Caco-2 (cell line): ENCODE data around the gene NXF1. TPM values are rescaled to one million over a fixed set of nuclear protein-coding genes. Genes with fewer than 3 reads are reported as not detected.

ENCODE experiments used
- BruUV-seq: library from RNA; stranded (reverse); fragments of 400-500 nt; replicated peaks from 2 replicates; lab custom pipeline; 2021; lab: Mats Ljungman, UMichigan
- CTCF ChIA-PET: fragments of 300-600 bp; sonication (Branson Sonifier 250); formaldehyde crosslinking; loops from one replicate; lab custom pipeline; 2022; ENCODE audit warnings: antibody characterized with exemption; lab: Charles Lee
- POLR2A ChIA-PET: fragments of 300-600 bp; sonication (Branson Sonifier 250); formaldehyde crosslinking; loops from one replicate; lab custom pipeline; 2022; ENCODE audit warnings: antibody characterized with exemption; lab: Charles Lee
- DNase-seq, 2 experiments: peaks; one replicate each; pipeline versions ENCODE4 v3.0.0 to v3.0.0-alpha.2; 2020 to 2022
- H3K27me3 ChIP-seq: replicated peaks from 2 replicates; pipeline ENCODE4 v1.6.0; 2011; ENCODE audit warnings: low read length; ENCODE audit not compliant: control insufficient read depth, insufficient read depth
- H3K36me3 ChIP-seq: 2 replicates; pipeline ENCODE4 v1.5.1; 2011; ENCODE audit warnings: low read length; ENCODE audit not compliant: control insufficient read depth, insufficient read depth
- H3K4me1 ChIP-seq: fragments of 250-450 bp; sonication (Bioruptor Pico); 2 replicates; pipeline ENCODE4 v1.5.1; 2020; ENCODE audit warnings: mild to moderate bottlenecking
- H3K4me3 ChIP-seq: 2 replicates; pipeline ENCODE4 v1.5.1; 2011; ENCODE audit warnings: low read depth, mild to moderate bottlenecking, control low read depth, low read length
- H3K9me3 ChIP-seq: fragments of 250-450 bp; sonication (Bioruptor Pico); 2 replicates; pipeline ENCODE4 v1.5.1; 2020; ENCODE audit warnings: mild to moderate bottlenecking, moderate library complexity
- H3K27ac Mint-ChIP-seq: one replicate; pipeline ENCODE4 v1.8.0; 2022; ENCODE audit warnings: mixed read lengths; ENCODE audit not compliant: unreplicated experiment
- H3K27me3 Mint-ChIP-seq: one replicate; pipeline ENCODE4 v1.8.0; 2022; ENCODE audit warnings: mixed read lengths; ENCODE audit not compliant: insufficient read depth, unreplicated experiment
- H3K36me3 Mint-ChIP-seq: one replicate; pipeline ENCODE4 v1.8.0; 2022; ENCODE audit warnings: mild to moderate bottlenecking, mixed read lengths; ENCODE audit not compliant: insufficient read depth, unreplicated experiment
- H3K4me1 Mint-ChIP-seq: one replicate; pipeline ENCODE4 v1.8.0; 2022; ENCODE audit warnings: low read depth, mixed read lengths; ENCODE audit not compliant: unreplicated experiment
- H3K4me3 Mint-ChIP-seq: one replicate; pipeline ENCODE4 v1.8.0; 2022; ENCODE audit warnings: mild to moderate bottlenecking, moderate library complexity, mixed read lengths; ENCODE audit not compliant: unreplicated experiment
- H3K9me3 Mint-ChIP-seq: one replicate; pipeline ENCODE4 v1.8.0; 2022; ENCODE audit warnings: mixed read lengths; ENCODE audit not compliant: unreplicated experiment
- intact Hi-C: fragments of 100-400 bp; cut with micrococcal nuclease; formaldehyde crosslinking; loops from one replicate; pipeline ENCODE4 v1.10.0; 2022; ENCODE audit not compliant: unreplicated experiment
- total RNA-seq: library from RNA; stranded (reverse); gene quantifications from 2 replicates; pipeline ENCODE4 v1.2.3, GENCODE V29; 2022
- TF ChIP-seq, protein P1 (sequence below), 2 experiments: fragments of 200-600 bp in 1 of 2; IDR thresholded peaks; 1 replicate in 1 of 2; 2 replicates in 1 of 2; pipeline versions ENCODE4 v1.5.1 to v1.8.0; 2011 to 2022; ENCODE audit warnings: antibody characterized with exemption in 1 of 2, control low read depth in 1 of 2, inconsistent platforms in 1 of 2, low read depth in 1 of 2, low read length in 1 of 2, mild to moderate bottlenecking in 1 of 2, moderate library complexity in 1 of 2; ENCODE audit not compliant: insufficient read depth in 1 of 2, severe bottlenecking in 1 of 2, unreplicated experiment in 1 of 2

Gene NXF1
- total RNA-seq, 1 experiment from 2014 or later: 77.5 TPM

DNA sequence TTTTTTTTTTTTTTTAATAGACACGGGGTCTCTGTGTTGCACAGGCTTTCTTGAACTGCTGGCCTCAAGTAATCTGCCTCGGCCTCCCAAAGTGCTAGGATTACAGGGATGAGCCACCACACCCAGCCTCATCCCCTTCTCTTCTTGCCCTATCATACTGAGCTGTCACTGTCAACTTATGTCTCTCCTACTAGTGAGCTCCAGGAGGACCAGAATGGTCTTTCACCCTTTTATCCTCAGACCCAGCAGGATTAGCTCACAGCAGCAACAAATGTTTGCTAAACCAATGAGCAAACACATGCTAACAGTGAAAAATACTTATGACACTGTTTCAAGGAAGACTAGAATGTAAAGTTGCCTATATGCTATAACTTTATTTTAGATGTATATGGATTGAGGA is 6.4 kb upstream of the NXF1 start:
- Mint-ChIP-seq H3K36me3 (peaks cover 21% of the 10 kb centered on the region), H3K9me3 (no peaks in the 10 kb centered on the region), H3K27me3 (no peaks in the 10 kb centered on the region), H3K4me1 (no peaks in the 10 kb centered on the region), H3K27ac (no peak overlapping the region), H3K4me3 (no peak overlapping the region)
- Histone ChIP-seq H3K27me3 (no peaks in the 10 kb centered on the region), H3K4me3 (no peak overlapping the region), H3K36me3 (no peaks in the 10 kb centered on the region), H3K9me3 (no peaks in the 10 kb centered on the region), H3K4me1 (no peaks in the 10 kb centered on the region; the same call in 1 of the 2 replicates)
- POLR2A ChIA-PET: interaction anchor here (0.6 to 1.6 kb wide), 4 partner anchors 16 to 44 kb away, joined by 3 to 20 read pairs (median 8); partner anchors contain the start of genes STX5 and TMEM179B
- BruUV-seq: no TSS peak
- TF ChIP-seq, protein P1, sequence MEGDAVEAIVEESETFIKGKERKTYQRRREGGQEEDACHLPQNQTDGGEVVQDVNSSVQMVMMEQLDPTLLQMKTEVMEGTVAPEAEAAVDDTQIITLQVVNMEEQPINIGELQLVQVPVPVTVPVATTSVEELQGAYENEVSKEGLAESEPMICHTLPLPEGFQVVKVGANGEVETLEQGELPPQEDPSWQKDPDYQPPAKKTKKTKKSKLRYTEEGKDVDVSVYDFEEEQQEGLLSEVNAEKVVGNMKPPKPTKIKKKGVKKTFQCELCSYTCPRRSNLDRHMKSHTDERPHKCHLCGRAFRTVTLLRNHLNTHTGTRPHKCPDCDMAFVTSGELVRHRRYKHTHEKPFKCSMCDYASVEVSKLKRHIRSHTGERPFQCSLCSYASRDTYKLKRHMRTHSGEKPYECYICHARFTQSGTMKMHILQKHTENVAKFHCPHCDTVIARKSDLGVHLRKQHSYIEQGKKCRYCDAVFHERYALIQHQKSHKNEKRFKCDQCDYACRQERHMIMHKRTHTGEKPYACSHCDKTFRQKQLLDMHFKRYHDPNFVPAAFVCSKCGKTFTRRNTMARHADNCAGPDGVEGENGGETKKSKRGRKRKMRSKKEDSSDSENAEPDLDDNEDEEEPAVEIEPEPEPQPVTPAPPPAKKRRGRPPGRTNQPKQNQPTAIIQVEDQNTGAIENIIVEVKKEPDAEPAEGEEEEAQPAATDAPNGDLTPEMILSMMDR (IDR thresholded peaks at IDR 0.05; ENCODE audit: insufficient read depth in 1 of 2, low read depth in 1 of 2, low read length in 1 of 2, severe bottlenecking in 1 of 2, unreplicated experiment in 1 of 2): no peak
- DNase-seq: no peak
- CTCF ChIA-PET: interaction anchor here (1.2 kb wide), 1 partner anchor 25 kb away, joined by 4 read pairs; the partner anchor contains the start of gene TMEM179B
- intact Hi-C loops: no loop called here

DNA sequence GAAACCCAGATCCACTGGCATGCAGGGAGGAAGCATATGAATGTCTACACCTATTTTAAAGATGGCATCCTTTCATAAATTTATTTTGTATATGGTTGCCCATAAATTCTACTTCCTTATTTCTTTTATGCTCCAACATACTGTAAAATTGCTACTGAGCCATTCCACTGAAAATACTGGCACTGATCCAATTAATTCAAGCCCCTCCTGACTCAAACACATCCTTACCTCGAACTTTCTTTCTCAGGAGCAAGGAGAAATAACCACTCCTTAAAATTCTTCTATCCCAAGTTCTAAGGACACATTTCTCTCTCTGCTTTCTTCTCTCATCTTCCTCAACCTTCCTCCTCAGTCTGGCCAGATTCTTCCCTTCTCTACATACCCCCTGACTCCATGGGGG is 5.5 kb upstream of the NXF1 start:
- Histone ChIP-seq H3K4me3 (no peak overlapping the region), H3K27me3 (no peaks in the 10 kb centered on the region), H3K36me3 (no peaks in the 10 kb centered on the region), H3K9me3 (no peaks in the 10 kb centered on the region), H3K4me1 (no peaks in the 10 kb centered on the region; the same call in 1 of the 2 replicates)
- intact Hi-C loops: no loop called here
- TF ChIP-seq, protein P1 (IDR thresholded peaks at IDR 0.05; ENCODE audit: insufficient read depth in 1 of 2, low read depth in 1 of 2, low read length in 1 of 2, severe bottlenecking in 1 of 2, unreplicated experiment in 1 of 2): no peak
- no peak for DNase-seq
- Mint-ChIP-seq H3K4me1 (no peaks in the 10 kb centered on the region), H3K36me3 (peaks cover 19% of the 10 kb centered on the region), H3K4me3 (no peak overlapping the region), H3K9me3 (no peaks in the 10 kb centered on the region), H3K27me3 (no peaks in the 10 kb centered on the region), H3K27ac (no peak overlapping the region)
- CTCF ChIA-PET: interaction anchor here (0.7 to 1.2 kb wide), 2 partner anchors 17 to 24 kb away, joined by 4 read pairs; partner anchors contain the start of gene TMEM179B
- POLR2A ChIA-PET: interaction anchor here (0.5 kb wide), 1 partner anchor 43 kb away, joined by 11 read pairs; no protein-coding TSS in a partner anchor
- no TSS peak for BruUV-seq

DNA sequence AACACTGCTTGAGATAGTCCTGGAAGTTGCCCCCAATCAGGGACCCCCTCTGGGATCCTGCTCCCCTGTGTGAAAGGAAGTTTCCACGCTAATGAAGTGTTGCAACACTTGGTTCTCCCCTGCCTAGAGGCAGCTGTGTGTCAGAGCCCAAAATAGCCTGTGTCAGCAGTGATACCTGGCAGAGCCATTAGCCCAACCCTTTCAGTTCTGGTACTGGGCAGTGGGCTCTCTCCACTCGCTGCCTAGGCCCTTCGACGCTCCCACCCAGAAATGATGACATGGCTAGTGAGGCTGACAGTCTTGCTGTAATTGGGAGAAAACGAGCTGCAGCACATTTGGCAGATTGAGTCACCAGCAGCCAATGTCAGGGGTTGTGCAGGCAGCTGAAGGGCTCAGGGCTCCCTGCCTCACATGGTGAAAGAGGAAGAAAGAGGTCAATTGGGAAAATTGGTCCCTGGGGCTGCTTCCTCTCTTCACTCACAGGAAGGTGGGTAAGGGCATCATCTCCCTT is 1.4 kb upstream of the NXF1 start:
- Mint-ChIP-seq H3K27me3 (no peaks in the 10 kb centered on the region), H3K4me1 (peaks cover 11% of the 10 kb centered on the region), H3K9me3 (no peaks in the 10 kb centered on the region), H3K36me3 (peaks cover 47% of the 10 kb centered on the region), H3K27ac (peak overlapping the region; percentile 98), H3K4me3 (peak overlapping the region; percentile 92)
- TF ChIP-seq, protein P1 (IDR thresholded peaks at IDR 0.05; ENCODE audit: insufficient read depth in 1 of 2, low read depth in 1 of 2, low read length in 1 of 2, severe bottlenecking in 1 of 2, unreplicated experiment in 1 of 2): no peak
- H3K4me3 ChIP-seq: peak overlapping the region; percentile 4; the same call in 1 of the 2 replicates
- CTCF ChIA-PET: interaction anchor here (2.2 kb wide), 1 partner anchor 20 kb away, joined by 15 read pairs; the partner anchor contains the start of gene TMEM179B
- no peaks in the 10 kb centered on the region for H3K9me3 ChIP-seq
- no TSS peak for BruUV-seq
- POLR2A ChIA-PET: interaction anchor here (0.6 to 1.7 kb wide), 8 partner anchors 12 to 215 kb away, joined by 3 to 15 read pairs (median 6); partner anchors contain the start of genes POLR2G, STX5, TMEM179B and TUT1
- no peak for DNase-seq
- intact Hi-C loops: no loop called here
- no peaks in the 10 kb centered on the region for H3K36me3 ChIP-seq
- H3K27me3 ChIP-seq: no peaks in the 10 kb centered on the region
- no peaks in the 10 kb centered on the region; the same call in 1 of the 2 replicates for H3K4me1 ChIP-seq
